LNCAP (cell line): ENCODE results near the gene WFDC1.
A peak's percentile ranks its signal among the peaks of the same experiment; 100 is the strongest.

Experiments
- CTCF ChIP-seq: fragments of 450-650 bp; IDR thresholded peaks from 2 replicates; pipeline ENCODE4 v1.5.1; 2017; ENCODE audit warnings: mild to moderate bottlenecking

The WFDC1 gene

DNA sequence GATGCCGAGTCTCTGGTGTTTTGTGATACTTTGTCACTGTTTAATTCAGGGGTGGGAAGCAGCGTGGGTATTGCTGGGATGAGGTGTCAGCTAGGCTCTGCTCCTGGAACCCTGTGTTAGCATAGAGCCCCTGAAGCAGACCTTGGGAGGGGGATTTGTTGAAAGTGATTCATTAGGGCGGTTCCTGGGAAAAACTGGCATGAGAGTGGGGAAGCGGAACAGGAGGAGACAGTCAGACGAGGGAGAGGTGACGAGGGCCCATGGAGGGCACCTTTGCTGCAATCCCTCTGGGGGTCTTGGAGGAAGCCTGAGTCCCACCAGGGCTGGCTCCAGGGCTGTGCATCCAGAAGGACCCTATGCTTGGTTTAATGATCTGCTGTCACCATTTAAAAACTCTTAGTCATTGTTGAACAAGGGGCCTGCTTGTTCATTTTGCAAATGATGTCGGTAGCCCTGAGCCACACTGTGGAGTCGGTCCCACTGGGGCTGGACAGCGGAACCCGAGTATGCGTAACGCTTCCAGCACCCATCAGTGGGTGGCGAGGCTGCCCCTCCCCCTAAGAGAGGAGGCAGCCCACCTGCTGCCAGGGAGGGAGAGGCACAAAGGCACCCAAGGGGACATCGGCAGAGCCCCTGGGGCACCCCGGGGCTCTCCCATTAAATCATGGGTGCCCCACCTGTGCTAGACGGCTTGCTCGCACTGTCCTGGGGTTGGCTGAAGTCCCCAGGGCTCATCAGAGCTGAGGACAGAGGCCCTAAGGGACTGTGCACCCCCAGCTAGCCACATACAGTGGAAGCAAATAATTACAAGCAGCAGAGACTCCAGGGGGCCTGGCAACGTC is 35.4 kb downstream of the WFDC1 start:
- TF ChIP-seq CTCF, result no peak

DNA sequence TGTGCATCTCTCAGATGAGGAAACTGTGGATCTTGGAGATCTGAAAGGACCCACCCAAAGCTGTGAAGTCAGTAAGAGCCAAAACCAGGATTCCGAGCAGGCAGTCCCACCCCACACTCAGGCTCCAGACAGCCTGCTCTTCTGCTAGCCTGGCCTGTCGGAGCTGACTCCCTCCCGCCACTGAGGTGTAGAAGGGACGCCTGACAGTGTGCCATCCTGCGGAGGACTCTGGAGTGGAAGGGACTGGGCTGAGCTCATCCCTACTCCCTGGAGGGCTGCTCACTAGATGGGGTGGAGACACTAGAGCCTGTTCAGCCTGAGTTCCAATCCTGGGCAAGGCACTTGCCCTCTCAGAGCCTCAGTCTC is 36.0 kb downstream of the WFDC1 start:
- TF ChIP-seq CTCF, result no peak

DNA sequence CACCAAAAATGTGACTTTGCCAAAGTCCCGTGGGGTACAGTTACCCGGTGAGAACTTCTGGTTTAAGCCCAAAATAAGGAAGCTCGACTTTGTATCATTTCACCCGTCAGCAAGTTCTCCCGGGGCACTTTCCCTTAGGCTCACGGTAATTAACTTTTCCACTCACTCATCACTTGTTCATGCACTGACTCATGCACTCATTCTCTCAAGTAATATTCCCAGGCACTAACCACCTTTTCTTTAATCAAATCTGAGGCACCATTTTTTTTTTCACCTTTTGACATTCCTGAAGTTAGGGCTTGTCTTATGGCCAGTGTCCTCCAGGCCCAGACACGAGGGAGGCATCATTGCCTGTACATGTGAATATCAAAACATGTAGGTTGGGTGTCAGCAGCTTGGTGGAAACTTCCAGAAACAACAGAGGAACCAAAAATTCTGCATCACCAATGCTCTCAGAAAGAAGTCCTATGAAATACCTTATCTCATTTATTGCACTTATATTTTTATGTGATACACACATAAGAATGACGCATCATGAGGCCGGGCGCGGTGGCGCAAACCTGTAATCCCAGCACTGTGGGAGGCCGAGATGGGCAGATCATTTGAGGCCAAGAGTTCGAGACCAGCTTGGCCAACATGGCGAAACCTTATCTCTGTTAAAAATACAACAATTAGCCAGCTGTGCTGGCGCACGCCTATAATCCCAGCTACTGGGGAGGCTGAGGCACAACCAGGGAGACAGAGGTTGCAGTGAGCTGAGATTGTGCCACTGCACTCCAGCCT is 37.5 kb downstream of the WFDC1 start:
- no peak for TF ChIP-seq CTCF

- TF ChIP-seq CTCF, result peak; percentile 30; the same call in 1 of the 2 replicates
Measured at GRCh38 chr16:84332975-84333684, 38.5 kb downstream of the WFDC1 start.

- no peak for TF ChIP-seq CTCF
Measured at GRCh38 chr16:84334058-84334457, 39.4 kb downstream of the WFDC1 start.

- TF ChIP-seq CTCF, result no peak
Measured at GRCh38 chr16:84334482-84334881, 39.8 kb downstream of the WFDC1 start.

DNA sequence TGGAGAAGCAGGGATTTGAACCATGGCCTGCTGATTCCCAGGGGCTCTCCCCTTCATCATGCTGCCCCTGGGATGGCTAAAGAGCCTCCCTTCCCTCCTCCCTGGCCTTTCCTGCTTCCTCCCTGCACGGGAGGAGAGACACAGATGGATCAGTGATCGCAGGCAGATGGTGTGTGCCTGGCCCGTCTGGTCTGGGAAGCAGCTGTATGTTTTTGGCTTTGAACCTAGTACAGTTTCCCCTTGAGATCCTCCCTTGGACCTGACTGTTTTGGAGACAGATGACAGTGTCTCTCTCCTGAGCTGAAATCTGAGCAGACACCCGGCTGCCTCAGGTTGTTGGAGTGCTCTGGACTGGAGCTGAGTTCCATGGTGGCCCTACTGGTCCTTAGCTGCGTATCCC is 44.6 kb downstream of the WFDC1 start:
- TF ChIP-seq CTCF, result no peak
